NCI-H2227 (cell line): Measurements from ENCODE around the gene ARNT2.
"Not testable (repeated sequence)": the region's sequence is repeated elsewhere in the genome, so short reads cannot be mapped to it uniquely, and the experiment has no call there.

ENCODE experiments used
- DNase-seq: peaks from one replicate; lab custom pipeline; 2025; ENCODE audit not compliant: unreplicated experiment; lab: John Stamatoyannopoulos, UW

The ARNT2 gene

DNA sequence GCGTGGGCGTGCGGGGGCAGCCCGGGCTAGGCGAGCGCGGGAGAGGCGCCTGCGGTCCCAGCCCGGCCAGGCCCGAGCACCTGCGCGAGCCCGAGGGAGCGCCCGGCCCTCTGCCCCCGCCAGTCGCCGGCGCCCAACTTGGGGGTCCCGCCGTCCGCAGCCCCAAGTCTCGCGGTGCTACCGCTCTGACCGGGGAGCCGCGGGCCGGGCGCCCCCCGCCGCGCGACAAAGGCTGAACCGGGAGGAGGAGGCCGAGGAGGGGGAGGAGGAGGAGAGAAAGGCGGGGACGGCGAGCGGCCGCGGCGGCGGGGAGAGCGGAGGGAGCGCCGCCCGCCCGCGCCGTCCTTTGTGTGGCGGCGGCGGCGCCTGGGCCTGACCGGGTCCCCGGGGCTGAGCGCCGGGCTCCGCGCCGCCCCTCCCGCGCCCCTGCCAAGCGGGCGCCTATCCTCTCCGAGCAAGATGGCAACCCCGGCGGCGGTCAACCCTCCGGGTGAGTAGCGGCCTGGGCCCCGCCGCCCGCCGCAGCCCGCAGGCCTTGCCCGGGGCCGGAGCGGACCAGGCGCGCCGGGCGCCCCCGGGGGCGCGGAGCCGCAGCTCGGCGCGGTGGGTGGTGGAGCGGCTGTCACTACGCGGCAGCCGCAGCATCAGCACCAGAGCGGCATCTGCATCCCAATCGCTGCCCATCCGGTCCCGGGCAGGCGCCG is at the start of gene ARNT2:
Gene ARNT2, plus strand, starts transcription at position 326 of the 704 bp plus-strand sequence. Its CDS starts 134 bp downstream, at position 460.
- DNase-seq = peak; percentile 67

- peak; percentile 2 for DNase-seq
These were observed 37.1 kb upstream of the ARNT2 start for GRCh38 chr15:80367094-80367493.

- no peak for DNase-seq
These were observed 36.5 kb upstream of the ARNT2 start for GRCh38 chr15:80367661-80368060.

DNA sequence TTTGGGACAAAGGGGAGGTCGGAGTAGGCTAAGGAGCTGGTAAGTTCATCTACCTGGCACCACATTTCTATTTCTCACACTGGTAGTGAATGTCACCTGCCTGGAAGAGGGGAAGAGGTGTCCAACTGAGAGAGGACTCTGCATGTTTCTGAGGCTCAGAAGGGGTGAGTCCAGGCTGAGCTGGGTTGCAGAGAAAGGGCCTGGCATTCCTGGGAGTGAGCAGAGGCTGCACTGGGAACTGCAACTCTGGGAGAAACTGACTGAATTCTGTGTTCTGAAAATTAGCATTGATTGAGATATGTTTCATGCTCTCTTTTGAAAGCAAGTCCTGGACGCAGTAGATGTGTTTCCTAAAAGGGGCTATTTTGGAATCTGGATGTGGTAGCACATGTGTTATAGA is 32.3 kb upstream of the ARNT2 start:
- no peak for DNase-seq

- no peak for DNase-seq
These were observed 29.7 kb upstream of the ARNT2 start for GRCh38 chr15:80374441-80374840.

DNA sequence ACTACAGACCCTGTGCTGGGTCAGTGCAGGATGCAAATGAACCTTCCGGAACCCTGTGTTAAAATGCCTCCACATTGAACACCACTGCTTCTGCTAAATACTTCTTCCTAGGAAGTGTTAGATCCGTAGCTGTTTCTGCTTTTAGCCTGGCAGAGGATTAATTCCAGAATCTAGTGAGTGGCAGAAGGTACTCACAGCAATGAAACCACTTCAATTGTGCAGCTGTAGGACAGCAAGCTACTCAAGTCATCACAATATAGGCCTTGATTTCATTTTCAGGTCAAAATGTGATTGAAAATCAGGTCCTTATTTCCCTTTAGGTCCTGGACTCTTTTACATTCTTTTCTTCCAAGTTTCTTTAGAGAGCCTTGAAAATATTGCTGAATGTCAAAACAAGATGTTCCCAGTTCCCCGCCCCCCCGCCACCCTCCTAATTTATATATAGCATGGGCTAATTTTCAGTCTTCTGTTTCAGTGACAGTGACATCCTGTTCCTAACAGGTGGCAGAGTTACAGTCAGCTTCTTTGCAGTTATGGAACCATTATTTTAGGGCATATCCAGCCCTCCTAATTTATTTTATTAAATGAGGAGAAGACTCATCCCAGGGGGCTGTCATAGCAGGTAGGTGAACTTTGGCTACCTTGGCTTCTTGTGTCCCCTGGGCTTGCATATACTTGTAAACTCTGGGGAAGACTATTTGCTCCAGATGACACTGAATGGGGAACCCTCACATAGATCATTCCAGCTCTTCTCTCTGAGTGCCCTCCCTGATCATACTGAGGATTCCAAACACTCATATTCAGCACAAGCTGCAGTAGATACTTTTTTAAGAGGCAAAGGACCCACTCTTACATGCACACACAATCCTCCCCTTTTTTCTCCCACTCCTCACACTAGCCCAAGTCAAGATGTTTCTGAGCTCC is 28.0 kb upstream of the ARNT2 start:
- no peak for DNase-seq

GRCh38 chr15:80379693-80380092 is 24.5 kb upstream of the ARNT2 start:
- DNase-seq = no peak

DNA sequence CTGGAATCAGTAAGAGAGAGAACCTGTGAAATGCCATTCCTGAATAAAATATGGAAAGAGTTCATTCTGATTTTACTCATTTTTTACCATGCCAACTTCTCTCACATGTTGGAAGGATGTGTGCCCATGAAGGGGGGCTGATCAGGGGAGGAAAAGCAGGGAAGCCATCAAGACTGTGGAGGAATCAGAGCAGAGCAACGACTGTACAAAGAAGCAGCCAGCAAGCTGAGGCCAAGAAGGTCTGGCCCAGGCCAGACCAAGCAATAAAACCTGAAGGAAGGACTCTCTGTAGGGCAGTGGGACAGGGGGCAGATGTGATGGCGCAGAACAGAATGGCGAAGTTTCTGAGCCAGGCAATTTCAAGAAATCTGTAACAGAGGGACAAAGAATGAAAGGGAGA is 24.0 kb upstream of the ARNT2 start:
- DNase-seq = no peak

GRCh38 chr15:80382285-80382684 is 21.9 kb upstream of the ARNT2 start:
- no peak for DNase-seq

- no peak for DNase-seq
These were observed 19.8 kb upstream of the ARNT2 start for GRCh38 chr15:80384432-80384831.

DNA sequence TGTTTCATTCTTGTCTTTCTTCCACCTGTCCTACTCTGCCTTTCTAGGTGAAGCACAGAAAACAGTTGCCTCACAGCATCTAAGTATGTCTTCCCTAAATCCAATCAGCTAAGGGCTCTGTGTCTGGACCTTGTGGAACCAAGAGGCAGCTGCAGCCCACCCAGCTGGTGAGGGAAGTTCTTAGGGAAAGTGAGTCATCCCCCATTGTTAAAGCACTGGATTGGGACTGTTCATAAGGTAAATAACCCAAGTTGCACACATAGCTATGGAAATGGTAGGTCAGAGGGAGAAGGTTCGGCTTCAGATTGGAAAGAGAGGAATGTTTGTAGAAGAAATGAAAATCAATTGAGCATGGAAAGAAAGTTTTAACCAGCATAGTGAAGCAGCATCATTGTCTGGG is 18.0 kb upstream of the ARNT2 start:
- DNase-seq = no peak

DNA sequence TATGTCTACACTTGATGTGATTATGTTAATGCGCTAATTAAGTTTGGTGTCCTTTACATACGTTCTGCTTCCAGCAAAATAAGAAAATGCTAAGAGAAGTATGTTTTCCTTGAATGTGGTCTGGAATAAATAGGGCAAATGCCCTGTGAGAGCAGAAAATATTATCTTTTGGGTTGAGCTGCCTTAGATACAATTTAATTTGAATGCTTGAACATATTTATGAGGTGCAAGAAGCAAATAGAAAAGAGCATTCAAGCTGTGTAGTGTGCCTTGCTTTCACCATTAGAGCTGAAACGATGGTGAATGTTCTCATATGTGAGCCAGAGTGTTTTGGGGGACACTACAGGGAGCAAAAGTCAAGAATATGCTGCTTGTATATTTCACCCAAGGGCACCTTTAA is 15.9 kb upstream of the ARNT2 start:
- no peak for DNase-seq

GRCh38 chr15:80389370-80389769 is 14.8 kb upstream of the ARNT2 start:
- DNase-seq = no peak

DNA sequence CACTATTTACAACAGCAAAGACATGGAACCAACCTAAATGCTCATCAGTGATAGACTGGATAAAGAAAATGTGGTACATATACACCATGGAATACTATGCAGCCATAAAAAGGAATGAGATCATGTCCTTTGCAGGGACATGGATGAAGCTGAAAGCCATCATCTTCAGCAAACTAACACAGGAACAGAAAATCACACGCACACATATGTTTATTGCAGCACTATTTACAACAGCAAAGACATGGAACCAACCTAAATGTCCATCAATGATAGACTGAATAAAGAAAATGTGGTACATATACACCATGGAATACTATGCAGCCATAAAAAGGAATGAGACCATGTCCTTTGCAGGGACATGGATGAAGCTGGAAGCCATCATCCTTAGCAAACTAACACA is 13.2 kb upstream of the ARNT2 start:
- not testable (repeated sequence) for DNase-seq

DNA sequence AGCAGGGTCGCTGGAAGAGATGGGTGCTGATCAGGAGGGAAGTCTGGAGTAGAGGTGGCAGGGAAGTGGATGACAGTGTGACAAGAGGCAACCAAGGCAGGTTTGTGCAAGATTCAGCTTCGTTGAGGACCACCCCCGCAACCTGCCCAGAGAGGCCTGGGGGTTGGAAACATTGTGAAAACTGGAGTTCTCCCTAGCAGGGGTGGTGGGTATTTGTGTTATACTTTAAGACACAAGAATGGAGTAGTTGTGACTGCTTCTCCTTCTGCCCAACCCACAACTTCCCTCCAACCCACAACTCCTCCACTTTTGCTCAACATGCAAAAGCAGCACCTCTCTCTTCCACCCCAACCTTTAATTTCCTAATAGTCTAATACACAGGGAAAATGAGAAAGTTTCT is 8.6 kb upstream of the ARNT2 start:
- no peak for DNase-seq

GRCh38 chr15:80396096-80396495 is 8.1 kb upstream of the ARNT2 start:
- no peak for DNase-seq

GRCh38 chr15:80399508-80399907 is 4.7 kb upstream of the ARNT2 start:
- DNase-seq = no peak

GRCh38 chr15:80401456-80401855 is 2.7 kb upstream of the ARNT2 start:
- DNase-seq = no peak

- DNase-seq = no peak
These were observed 1.8 kb upstream of the ARNT2 start for GRCh38 chr15:80402339-80402738.

GRCh38 chr15:80403712-80404056 is 498 bp upstream of the ARNT2 start:
- DNase-seq = peak; percentile 61

DNA sequence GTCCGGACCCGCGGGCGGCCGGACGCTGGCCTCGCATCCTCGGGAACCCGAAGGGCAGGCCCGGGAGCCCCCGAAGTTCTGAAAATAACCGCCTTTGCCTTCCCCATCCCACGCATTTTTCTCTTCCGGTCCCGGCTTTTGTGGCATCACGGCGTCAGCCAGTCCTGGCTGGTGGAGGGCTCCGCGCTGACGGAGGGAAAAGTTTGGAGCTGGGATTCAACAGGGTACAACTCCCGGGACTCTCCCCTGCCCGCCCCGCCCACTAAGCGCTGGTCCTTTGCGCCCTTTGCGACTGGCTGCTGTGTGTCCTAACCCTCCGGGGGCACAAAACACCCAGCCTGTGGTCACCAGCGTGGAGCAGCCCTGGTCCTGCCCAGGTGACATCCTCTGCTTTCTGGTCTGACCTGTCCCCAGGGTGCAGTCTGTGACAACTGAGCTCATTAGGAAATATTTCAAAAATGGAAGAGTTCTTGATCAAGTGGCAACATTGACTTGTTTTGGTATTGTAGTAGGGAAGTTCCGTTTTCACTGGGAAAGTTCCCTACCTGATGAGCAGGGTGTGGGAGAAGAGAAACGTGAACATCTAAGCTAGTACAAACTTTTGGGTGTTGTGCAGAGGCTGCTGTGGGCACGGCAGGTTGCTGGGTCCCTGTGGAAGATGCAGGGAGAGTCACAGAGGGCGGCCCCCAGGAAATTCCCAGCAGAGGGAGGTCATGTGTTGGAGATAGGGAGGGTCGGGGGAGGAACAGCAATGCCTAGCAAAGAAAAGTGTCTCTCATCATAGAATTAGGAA is 775 bp downstream of the ARNT2 start:
- DNase-seq = peak; percentile 25

DNA sequence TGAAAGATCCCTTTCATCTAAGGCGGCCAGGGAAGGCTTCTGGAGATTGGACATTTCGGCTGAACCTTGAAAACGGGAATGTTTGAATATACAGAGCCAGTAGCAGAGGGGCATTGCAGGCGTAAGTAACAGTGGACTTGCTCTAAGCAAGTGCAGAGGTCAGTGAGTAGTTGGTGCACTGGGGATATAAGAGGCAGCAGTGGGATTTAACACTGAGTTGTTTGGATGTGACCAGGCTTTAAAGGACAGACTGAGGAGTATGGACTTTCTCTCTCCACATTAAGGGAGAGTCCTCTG is 1.3 kb downstream of the ARNT2 start:
- DNase-seq = no peak
